GM19372 (cell line): ENCODE data around the gene GNG12.

ENCODE experiments used
- ATAC-seq: cut with Tn5 transposase; IDR thresholded peaks from one replicate; pipeline ENCODE4 v1.9.1; 2021; ENCODE audit warnings: mild to moderate bottlenecking, low read depth, moderate library complexity; ENCODE audit not compliant: unreplicated experiment

GNG12 gene

GRCh38 chr1:67832737-67833601 is at the start of gene GNG12:
GNG12 (minus strand) TSS chr1:67833467; CDS start chr1:67707686, 125,781 bp downstream.
- peak; percentile 70 for ATAC-seq

GRCh38 chr1:67882196-67882958 is 49.1 kb upstream of the GNG12 start:
- no peak for ATAC-seq

GRCh38 chr1:67880056-67880601 is 46.9 kb upstream of the GNG12 start:
- no peak for ATAC-seq

- no peak for ATAC-seq
Observed at GRCh38 chr1:67879485-67879884, 46.2 kb upstream of the GNG12 start.

GRCh38 chr1:67874501-67875111 is 41.3 kb upstream of the GNG12 start:
- ATAC-seq, result no peak

GRCh38 chr1:67869233-67869632 is 36.0 kb upstream of the GNG12 start:
- ATAC-seq, result no peak

GRCh38 chr1:67863637-67864036 is 30.4 kb upstream of the GNG12 start:
- ATAC-seq, result no peak

- no peak for ATAC-seq
Observed at GRCh38 chr1:67862685-67863084, 29.4 kb upstream of the GNG12 start.

- no peak for ATAC-seq
Observed at GRCh38 chr1:67861856-67862516, 28.7 kb upstream of the GNG12 start.

- no peak for ATAC-seq
Observed at GRCh38 chr1:67860776-67861175, 27.5 kb upstream of the GNG12 start.

GRCh38 chr1:67856921-67857320 is 23.7 kb upstream of the GNG12 start:
- ATAC-seq, result no peak

GRCh38 chr1:67855961-67856360 is 22.7 kb upstream of the GNG12 start:
- ATAC-seq, result no peak

GRCh38 chr1:67855444-67855843 is 22.2 kb upstream of the GNG12 start:
- ATAC-seq, result no peak

GRCh38 chr1:67853704-67854103 is 20.4 kb upstream of the GNG12 start:
- ATAC-seq, result no peak

GRCh38 chr1:67851800-67852199 is 18.5 kb upstream of the GNG12 start:
- no peak for ATAC-seq

- ATAC-seq, result no peak
Observed at GRCh38 chr1:67850611-67851075, 17.4 kb upstream of the GNG12 start.

- ATAC-seq, result no peak
Observed at GRCh38 chr1:67850151-67850551, 16.9 kb upstream of the GNG12 start.

- no peak for ATAC-seq
Observed at GRCh38 chr1:67847466-67847865, 14.2 kb upstream of the GNG12 start.

- no peak for ATAC-seq
Observed at GRCh38 chr1:67846538-67846937, 13.3 kb upstream of the GNG12 start.

GRCh38 chr1:67844988-67845387 is 11.7 kb upstream of the GNG12 start:
- ATAC-seq, result no peak
